Transverse colon (tissue), 4 donors: ENCODE results near the gene NRSN2. TPM values are rescaled to one million over a fixed set of nuclear protein-coding genes. Genes with fewer than 3 reads are reported as not detected.

Experiments
- DNase-seq: peaks from one replicate; pipeline ENCODE4 v3.0.0-alpha.2; 2019
- H3K27ac ChIP-seq, 4 donors: fragments of 200-600 bp; sonication (generic); 2 replicates each; pipeline ENCODE4 v1.5.1; 2016 to 2018; ENCODE audit warnings: inconsistent platforms in 4 of 4
- H3K27me3 ChIP-seq: fragments of 200-600 bp; sonication (generic); 2 replicates; pipeline ENCODE4 v1.5.1; 2017; ENCODE audit warnings: inconsistent platforms
- H3K36me3 ChIP-seq, 4 donors: fragments of 200-600 bp; sonication (generic); 2 replicates each; pipeline ENCODE4 v1.5.1; 2017 to 2019; ENCODE audit warnings: inconsistent platforms in 4 of 4
- H3K4me1 ChIP-seq, 4 donors: fragments of 200-600 bp; sonication (generic); 2 replicates each; pipeline ENCODE4 v1.5.1; 2017 to 2020; ENCODE audit warnings: inconsistent platforms in 4 of 4
- H3K4me3 ChIP-seq, 4 donors: fragments of 200-600 bp; sonication (generic); 1 replicate in 1 of 4; 2 replicates in 3 of 4; pipeline versions ENCODE4 v1.5.1 to v1.6.1; 2017 to 2019; ENCODE audit warnings: inconsistent platforms in 4 of 4
- H3K9me3 ChIP-seq, 2 donors: fragments of 200-600 bp; sonication (generic); 2 replicates each; pipeline ENCODE4 v1.5.1; 2017 to 2019; ENCODE audit warnings: inconsistent platforms in 2 of 2
- CTCF ChIP-seq, 5 experiments: fragments of 200-600 bp in 3 of 5; fragments of 450-650 bp in 2 of 5; sonication (generic) in 3 of 5; IDR thresholded peaks; 1 replicate in 2 of 5; 2 replicates in 3 of 5; pipeline ENCODE4 v1.5.1; 2016 to 2017; ENCODE audit warnings: antibody characterized with exemption in 5 of 5, inconsistent platforms in 3 of 5, mild to moderate bottlenecking in 2 of 5, moderate library complexity in 1 of 5
- EP300 ChIP-seq: sonication (generic); formaldehyde crosslinking; IDR thresholded peaks from one replicate; pipeline ENCODE4 v1.6.1; 2017; ENCODE audit warnings: antibody characterized with exemption, low read depth
- POLR2A ChIP-seq: fragments of 450-650 bp; IDR thresholded peaks from one replicate; pipeline ENCODE4 v1.6.1; 2016; ENCODE audit warnings: antibody characterized with exemption, mild to moderate bottlenecking, moderate library complexity
- POLR2AphosphoS5 ChIP-seq, 3 donors: sonication (generic); formaldehyde crosslinking; IDR thresholded peaks; one replicate each; pipeline ENCODE4 v1.6.1; 2016; ENCODE audit warnings: antibody characterized with exemption in 3 of 3
- WGBS, 2 donors: methylation state at CpG; one replicate each; pipeline ENCODE4 v1.1.5; 2018; ENCODE audit warnings: low coverage in 1 of 2; 5-methylcytosine and 5-hydroxymethylcytosine counted together
- in situ Hi-C, 4 donors: fragments of 200-750 bp; cut with MboI; loops; one replicate each; pipeline versions ENCODE4 v1.15.0 to v1.15.1; 2017; ENCODE audit warnings: low sequenced_read_pairs in 3 of 4, low pct_ligation_motif_present in 1 of 4, low pct_unique_long_range_greater_than_20kb in 1 of 4
- intact Hi-C: fragments of 100-400 bp; cut with DNase I; formaldehyde crosslinking; loops from one replicate; pipeline ENCODE4 v1.15.1; 2023; ENCODE audit warnings: low total_unique reads
- total RNA-seq, 4 donors: library from RNA; depleted of rRNA; stranded (reverse); fragments of >200 nt; gene quantifications; one replicate each; pipeline ENCODE4 v1.1.0, GENCODE V29; 2016

NRSN2 gene
- total RNA-seq, 4 donors from 2014 or later = 7.1 to 18.0 (median 12.8) TPM

DNA sequence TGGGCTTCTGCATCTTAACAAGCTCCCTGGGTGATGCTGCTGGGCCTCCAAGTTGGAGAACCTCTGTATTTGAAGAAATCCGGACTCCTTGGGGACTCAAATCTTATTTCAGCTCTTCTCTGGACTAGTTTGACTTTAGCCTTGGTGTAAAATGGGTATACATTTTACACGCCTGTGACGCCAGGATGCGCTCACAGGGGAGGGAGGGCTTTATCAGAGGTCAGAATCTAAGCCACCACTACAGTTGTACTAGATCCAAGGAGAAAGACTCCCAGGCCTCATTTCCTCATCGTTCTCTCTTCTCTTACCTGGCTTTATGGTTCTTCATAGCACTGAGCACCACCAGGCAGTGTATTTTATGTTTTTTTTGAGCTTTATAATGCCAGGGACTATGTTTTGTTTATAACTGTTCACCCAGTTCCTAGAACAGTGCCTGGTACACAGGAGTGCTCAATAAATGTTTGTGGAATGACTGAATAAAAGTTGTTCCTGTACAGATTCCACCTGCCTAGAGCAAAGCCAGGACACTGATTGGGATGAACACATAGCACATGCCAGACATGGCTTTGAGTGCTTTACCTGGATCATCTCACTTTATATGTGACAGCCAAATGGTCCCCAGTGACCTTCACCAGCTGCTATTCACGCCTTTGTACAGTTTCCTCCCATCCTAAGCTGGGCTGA, 56.1 kb downstream of the NRSN2 start:
- Histone ChIP-seq H3K4me3 (no peak overlapping the region), H3K4me1 (peaks cover 6 to 18% (median 8%) of the 10 kb centered on the region in 4 donors), H3K27ac (peak overlapping the region in 1 of 4 donors; percentile 15), H3K36me3 (no peaks in the 10 kb centered on the region), H3K27me3 (no peaks in the 10 kb centered on the region), H3K9me3 (no peaks in the 10 kb centered on the region)
- DNase-seq = no peak
- WGBS, 2 donors = 93% methylated on average over 6 of the region's 6 CpGs; no CpG with 5 or more reads in 1 of the 2 donors
- in situ Hi-C loops (no loop called here), intact Hi-C loops (no loop called here)
- TF ChIP-seq CTCF (IDR thresholded peaks at IDR 0.05) (no peak), POLR2AphosphoS5 (IDR thresholded peaks at IDR 0.05) (no peak), EP300 (no peak), POLR2A (no peak)

DNA sequence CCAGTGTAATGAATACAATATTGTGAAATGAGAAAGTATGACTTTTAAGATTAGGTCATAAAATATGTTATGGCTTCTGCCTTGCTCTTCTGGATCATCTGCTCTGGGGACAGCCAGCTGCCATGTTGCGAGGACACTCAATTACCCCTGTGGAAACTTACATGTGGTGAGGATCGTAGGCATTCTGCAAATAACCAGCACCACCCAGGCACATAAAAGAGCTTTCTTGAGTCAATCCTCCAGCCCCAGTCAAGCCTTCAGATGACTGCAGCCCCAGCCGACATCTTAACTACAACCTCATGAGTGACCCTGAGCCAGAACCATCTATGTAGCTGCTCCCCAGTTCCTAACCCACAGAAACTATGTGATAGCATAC, 56.7 kb downstream of the NRSN2 start:
- H3K4me1 ChIP-seq = peaks cover 6 to 18% (median 8%) of the 10 kb centered on the region in 4 donors
- no peak for DNase-seq
- 96 to 100% methylated on average over 1 to 3 of the region's 3 CpGs for WGBS, 2 donors
- intact Hi-C loops = no loop called here
- TF ChIP-seq POLR2A (no peak), EP300 (no peak), POLR2AphosphoS5 (IDR thresholded peaks at IDR 0.05) (no peak), CTCF (IDR thresholded peaks at IDR 0.05) (no peak)
- H3K4me3 ChIP-seq = no peak overlapping the region
- no peaks in the 10 kb centered on the region for H3K27me3 ChIP-seq
- H3K36me3 ChIP-seq = no peaks in the 10 kb centered on the region
- no peak overlapping the region for H3K27ac ChIP-seq
- no peaks in the 10 kb centered on the region for H3K9me3 ChIP-seq
- in situ Hi-C loops = no loop called here

DNA sequence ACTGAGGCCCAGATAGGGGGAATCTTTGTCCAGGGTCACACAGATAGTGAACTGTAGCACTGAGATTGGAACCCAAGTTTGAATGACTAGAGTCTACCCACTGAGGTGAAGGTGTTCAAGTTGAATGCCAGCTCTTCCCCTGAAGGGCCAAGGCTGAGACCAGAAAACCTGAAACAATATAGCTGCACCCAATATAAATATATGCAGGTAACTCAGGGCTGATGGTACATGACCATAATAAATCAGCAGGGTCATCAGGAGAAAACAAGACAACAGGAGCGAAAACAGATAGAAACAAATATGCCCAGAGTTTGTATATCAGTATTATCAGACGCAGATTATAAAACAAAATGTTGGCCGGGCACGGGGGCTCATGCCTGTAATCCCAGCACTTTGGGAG, 57.2 kb downstream of the NRSN2 start:
- H3K27me3 ChIP-seq = no peaks in the 10 kb centered on the region
- TF ChIP-seq POLR2AphosphoS5 (IDR thresholded peaks at IDR 0.05) = no peak
- TF ChIP-seq EP300 = no peak
- TF ChIP-seq POLR2A = no peak
- no peak for TF ChIP-seq CTCF (IDR thresholded peaks at IDR 0.05)
- H3K36me3 ChIP-seq = no peaks in the 10 kb centered on the region
- peaks cover 7 to 22% (median 11%) of the 10 kb centered on the region in 4 donors for H3K4me1 ChIP-seq
- H3K4me3 ChIP-seq = no peak overlapping the region
- no peak for DNase-seq
- in situ Hi-C loops (no loop called here), intact Hi-C loops (no loop called here)
- no peaks in the 10 kb centered on the region for H3K9me3 ChIP-seq
- no peak overlapping the region for H3K27ac ChIP-seq
- WGBS, 2 donors = 92 to 100% methylated on average over 2 to 4 of the region's 4 CpGs

Other genes starting within 250 kb of the NRSN2 start
- gene DEFB126, start 204.5 kb upstream of the NRSN2 start, total RNA-seq = not detected
- gene DEFB127, start 189.7 kb upstream of the NRSN2 start, total RNA-seq = not detected
- gene DEFB128, start 157.4 kb upstream of the NRSN2 start, total RNA-seq = not detected
- gene DEFB129, start 119.9 kb upstream of the NRSN2 start, total RNA-seq = not detected
- gene DEFB132, start 89.4 kb upstream of the NRSN2 start, total RNA-seq = not detected
- 10 to 100 TPM in 1 of 4 donors, 1 to 10 TPM in 3; 3.0 to 97.3 (median 3.7) TPM for gene C20orf96, start 56.4 kb upstream of the NRSN2 start, total RNA-seq
- 10 to 100 TPM in 2 of 4 donors, 1 to 10 TPM in 2; 6.6 to 16.0 (median 10.1) TPM for gene ZCCHC3, start 49.5 kb upstream of the NRSN2 start, total RNA-seq
- 1 to 10 TPM; 2.0 to 5.0 (median 3.5) TPM for gene SOX12, start 21.6 kb upstream of the NRSN2 start, total RNA-seq
- 10 to 100 TPM in 2 of 4 donors, 1 to 10 TPM in 2; 3.8 to 11.3 (median 7.9) TPM for gene TRIB3, start 33.6 kb downstream of the NRSN2 start, total RNA-seq
- gene RBCK1, start 61.2 kb downstream of the NRSN2 start, total RNA-seq = 100 to 1,000 TPM; 101 to 152 (median 110) TPM
- 10 to 100 TPM; 29.1 to 65.5 (median 36.9) TPM for gene TBC1D20, start 115.4 kb downstream of the NRSN2 start, total RNA-seq
- gene CSNK2A1, start 196.7 kb downstream of the NRSN2 start, total RNA-seq = 100 to 1,000 TPM in 1 of 4 donors, 10 to 100 TPM in 3; 76.7 to 100 (median 82.6) TPM